K562 (cell line): Measurements from ENCODE around the gene PRR35. TPM values are rescaled to one million over a fixed set of nuclear protein-coding genes. Genes with fewer than 3 reads are reported as not detected.

ENCODE experiments used
- ATF4 ChIP-seq: fragments of 450-650 bp; formaldehyde crosslinking; IDR thresholded peaks from 2 replicates; pipeline ENCODE4 v1.4.0; 2022; ENCODE audit warnings: mild to moderate bottlenecking, moderate library complexity
- CREM ChIP-seq: IDR thresholded peaks from 2 replicates; pipeline ENCODE4 v1.6.1; 2014; ENCODE audit warnings: antibody characterized with exemption, low read depth
- DPF2 ChIP-seq: fragments of 450-650 bp; IDR thresholded peaks from 2 replicates; pipeline ENCODE4 v1.6.1; 2016
- HNRNPUL1 ChIP-seq: fragments of 200-400 bp; formaldehyde crosslinking; IDR thresholded peaks from 2 replicates; pipeline ENCODE4 v1.6.1; 2017; ENCODE audit warnings: low read length
- HSF4 ChIP-seq: fragments of 250-450 bp; sonication (Bioruptor Pico); IDR thresholded peaks from 2 replicates; pipeline ENCODE4 v2.1.2; 2022; ENCODE audit warnings: mild to moderate bottlenecking, moderate library complexity, borderline replicate concordance
- KLF6 ChIP-seq: fragments of 250-450 bp; sonication (Bioruptor Pico); IDR thresholded peaks from 2 replicates; pipeline ENCODE4 v1.4.0; 2020; ENCODE audit warnings: mild to moderate bottlenecking, moderate library complexity, borderline replicate concordance
- POLR2G ChIP-seq: fragments of 200-400 bp; formaldehyde crosslinking; IDR thresholded peaks from 2 replicates; pipeline ENCODE4 v1.6.1; 2017; ENCODE audit warnings: low read depth, mild to moderate bottlenecking, antibody characterized with exemption, low read length, moderate library complexity
- RREB1 ChIP-seq: fragments of 250-450 bp; sonication (Bioruptor Pico); IDR thresholded peaks from 2 replicates; pipeline ENCODE4 v1.4.0; 2020
- TARDBP ChIP-seq: fragments of 450-650 bp; IDR thresholded peaks from 2 replicates; pipeline ENCODE4 v1.6.1; 2016
- USF2 ChIP-seq: sonication (generic); formaldehyde crosslinking; IDR thresholded peaks from 2 replicates; pipeline ENCODE4 v1.5.0; 2020; ENCODE audit warnings: missing genetic modification reagents
- ZC3H4 ChIP-seq: sonication (generic); formaldehyde crosslinking; IDR thresholded peaks from 2 replicates; pipeline ENCODE4 v1.9.0; 2021; ENCODE audit warnings: missing genetic modification reagents, borderline replicate concordance
- ZNF134 ChIP-seq: fragments of 250-450 bp; sonication (Bioruptor Pico); conservative IDR thresholded peaks from 2 replicates; pipeline ENCODE4 v1.4.0; 2020
- ZNF764 ChIP-seq: fragments of 250-450 bp; sonication (Bioruptor Pico); IDR thresholded peaks from 2 replicates; pipeline ENCODE4 v1.4.0; 2020; ENCODE audit warnings: low read depth, mild to moderate bottlenecking, moderate library complexity
- polyA plus RNA-seq, 8 experiments: library from polyadenylated mRNA; depleted of rRNA in 4 of 8; stranded (reverse) in 5 of 8; unstranded in 3 of 8; fragments of >200 nt; fragmentation: Nextera tagmentation in 2 of 8; fragmentation: Illumina TruSeq in 1 of 8; extraction: Ambion mirVana in 2 of 8; extraction: Trizol in 1 of 8; gene quantifications; 2 replicates each; pipeline versions ENCODE4 v1.2.1 to v1.2.3, GENCODE V29; 2011 to 2014; ENCODE audit warnings: inconsistent platforms in 1 of 8, missing spikeins in 1 of 8
- total RNA-seq, 7 experiments: library from RNA; depleted of rRNA in 6 of 7; stranded (reverse); fragments of >200 nt in 6 of 7; fragmentation: Illumina TruSeq in 2 of 7; extraction: Trizol in 2 of 7; gene quantifications; 2 replicates each; pipeline versions ENCODE4 v1.2.1 to v1.2.3, GENCODE V29; 2011 to 2021; ENCODE audit warnings: low replicate concordance in 1 of 7
- TF ChIP-seq, protein P1 (sequence below), 2 experiments: fragments of 450-650 bp; IDR thresholded peaks; 2 replicates each; pipeline ENCODE4 v1.6.1; 2018; ENCODE audit warnings: mild to moderate bottlenecking in 2 of 2, low read depth in 1 of 2; ENCODE audit not compliant: partially characterized antibody in 2 of 2
- TF ChIP-seq, protein P2 (sequence below): fragments of 200-800 bp; sonication (Bioruptor generic); IDR thresholded peaks from 2 replicates; pipeline ENCODE4 v1.6.1; 2017; ENCODE audit warnings: missing genetic modification characterization, missing compliant biosample characterization

Gene PRR35
- total and polyA plus RNA-seq, 9 of the 15 experiments (the other 6 are each of a cell fraction or from before 2014, with no cell fraction given), result 0.17 to 0.45 (median 0.21) TPM; not detected in 5

GRCh38 chr16:525520-526180 lies 34.5 kb upstream of the PRR35 start (continued):
- TF ChIP-seq, protein P1, sequence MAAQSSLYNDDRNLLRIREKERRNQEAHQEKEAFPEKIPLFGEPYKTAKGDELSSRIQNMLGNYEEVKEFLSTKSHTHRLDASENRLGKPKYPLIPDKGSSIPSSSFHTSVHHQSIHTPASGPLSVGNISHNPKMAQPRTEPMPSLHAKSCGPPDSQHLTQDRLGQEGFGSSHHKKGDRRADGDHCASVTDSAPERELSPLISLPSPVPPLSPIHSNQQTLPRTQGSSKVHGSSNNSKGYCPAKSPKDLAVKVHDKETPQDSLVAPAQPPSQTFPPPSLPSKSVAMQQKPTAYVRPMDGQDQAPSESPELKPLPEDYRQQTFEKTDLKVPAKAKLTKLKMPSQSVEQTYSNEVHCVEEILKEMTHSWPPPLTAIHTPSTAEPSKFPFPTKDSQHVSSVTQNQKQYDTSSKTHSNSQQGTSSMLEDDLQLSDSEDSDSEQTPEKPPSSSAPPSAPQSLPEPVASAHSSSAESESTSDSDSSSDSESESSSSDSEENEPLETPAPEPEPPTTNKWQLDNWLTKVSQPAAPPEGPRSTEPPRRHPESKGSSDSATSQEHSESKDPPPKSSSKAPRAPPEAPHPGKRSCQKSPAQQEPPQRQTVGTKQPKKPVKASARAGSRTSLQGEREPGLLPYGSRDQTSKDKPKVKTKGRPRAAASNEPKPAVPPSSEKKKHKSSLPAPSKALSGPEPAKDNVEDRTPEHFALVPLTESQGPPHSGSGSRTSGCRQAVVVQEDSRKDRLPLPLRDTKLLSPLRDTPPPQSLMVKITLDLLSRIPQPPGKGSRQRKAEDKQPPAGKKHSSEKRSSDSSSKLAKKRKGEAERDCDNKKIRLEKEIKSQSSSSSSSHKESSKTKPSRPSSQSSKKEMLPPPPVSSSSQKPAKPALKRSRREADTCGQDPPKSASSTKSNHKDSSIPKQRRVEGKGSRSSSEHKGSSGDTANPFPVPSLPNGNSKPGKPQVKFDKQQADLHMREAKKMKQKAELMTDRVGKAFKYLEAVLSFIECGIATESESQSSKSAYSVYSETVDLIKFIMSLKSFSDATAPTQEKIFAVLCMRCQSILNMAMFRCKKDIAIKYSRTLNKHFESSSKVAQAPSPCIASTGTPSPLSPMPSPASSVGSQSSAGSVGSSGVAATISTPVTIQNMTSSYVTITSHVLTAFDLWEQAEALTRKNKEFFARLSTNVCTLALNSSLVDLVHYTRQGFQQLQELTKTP (IDR thresholded peaks at IDR 0.05; ENCODE audit: low read depth in 1 of 2, partially characterized antibody in 2 of 2), result no peak
- TF ChIP-seq USF2 (CRISPR knock-in tag) (no peak), TARDBP (no peak), KLF6 (CRISPR knock-in tag) (no peak), HSF4 (CRISPR knock-in tag) (no peak), POLR2G (peak; percentile 1; the same call in 1 of the 2 replicates), ZC3H4 (no peak), DPF2 (peak; percentile 53; the same call in 1 of the 2 replicates), HNRNPUL1 (no peak), ZNF764 (no peak), ZNF134 (CRISPR knock-in tag) (no peak), ATF4 (CRISPR knock-in tag) (no peak), RREB1 (CRISPR knock-in tag) (no peak), CREM (no peak)
- TF ChIP-seq, protein P2, sequence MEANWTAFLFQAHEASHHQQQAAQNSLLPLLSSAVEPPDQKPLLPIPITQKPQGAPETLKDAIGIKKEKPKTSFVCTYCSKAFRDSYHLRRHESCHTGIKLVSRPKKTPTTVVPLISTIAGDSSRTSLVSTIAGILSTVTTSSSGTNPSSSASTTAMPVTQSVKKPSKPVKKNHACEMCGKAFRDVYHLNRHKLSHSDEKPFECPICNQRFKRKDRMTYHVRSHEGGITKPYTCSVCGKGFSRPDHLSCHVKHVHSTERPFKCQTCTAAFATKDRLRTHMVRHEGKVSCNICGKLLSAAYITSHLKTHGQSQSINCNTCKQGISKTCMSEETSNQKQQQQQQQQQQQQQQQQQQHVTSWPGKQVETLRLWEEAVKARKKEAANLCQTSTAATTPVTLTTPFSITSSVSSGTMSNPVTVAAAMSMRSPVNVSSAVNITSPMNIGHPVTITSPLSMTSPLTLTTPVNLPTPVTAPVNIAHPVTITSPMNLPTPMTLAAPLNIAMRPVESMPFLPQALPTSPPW (CRISPR knock-in tag), result peak; percentile 23; the same call in 1 of the 2 replicates
